CD4-positive, alpha-beta T cell treated with Interleukin-6 at 100 ng/mL for 8 hours (primary cell): ENCODE results near the gene CFAP126.
"Not testable (repeated sequence)": the region's sequence is repeated elsewhere in the genome, so short reads cannot be mapped to it uniquely, and the experiment has no call there.

ENCODE experiments used
- DNase-seq: peaks from one replicate; pipeline ENCODE4 v3.0.0-alpha.2; 2020; ENCODE audit warnings: mixed read lengths, low spot score

Gene CFAP126

GRCh38 chr1:161367684-161368400 lies at the start of gene CFAP126:
TSS of gene CFAP126 (minus strand) at chr1:161367876. CDS start at chr1:161367868, 8 bp downstream.
- DNase-seq, result peak; percentile 57

- DNase-seq, result not testable (repeated sequence)
These were observed 45.4 kb upstream of the CFAP126 start for GRCh38 chr1:161413050-161413449.

GRCh38 chr1:161410636-161410970 lies 42.9 kb upstream of the CFAP126 start:
- not testable (repeated sequence) for DNase-seq

- not testable (repeated sequence) for DNase-seq
These were observed 42.4 kb upstream of the CFAP126 start for GRCh38 chr1:161409848-161410635.

GRCh38 chr1:161408429-161409052 lies 40.9 kb upstream of the CFAP126 start:
- DNase-seq, result no peak

- DNase-seq, result no peak
These were observed 39.8 kb upstream of the CFAP126 start for GRCh38 chr1:161407451-161407985.

GRCh38 chr1:161406551-161406950 lies 38.9 kb upstream of the CFAP126 start:
- not testable (repeated sequence) for DNase-seq

- DNase-seq, result no peak
These were observed 36.4 kb upstream of the CFAP126 start for GRCh38 chr1:161404051-161404597.

GRCh38 chr1:161402446-161402845 lies 34.8 kb upstream of the CFAP126 start:
- no peak for DNase-seq

- peak; percentile 91 for DNase-seq
These were observed 31.8 kb upstream of the CFAP126 start for GRCh38 chr1:161399257-161399998.

GRCh38 chr1:161398900-161399256 lies 31.2 kb upstream of the CFAP126 start:
- no peak for DNase-seq

GRCh38 chr1:161397038-161397437 lies 29.4 kb upstream of the CFAP126 start:
- not testable (repeated sequence) for DNase-seq

- no peak for DNase-seq
These were observed 25.5 kb upstream of the CFAP126 start for GRCh38 chr1:161393151-161393550.

GRCh38 chr1:161391611-161392010 lies 23.9 kb upstream of the CFAP126 start:
- no peak for DNase-seq

GRCh38 chr1:161391136-161391535 lies 23.5 kb upstream of the CFAP126 start:
- DNase-seq, result not testable (repeated sequence)

- DNase-seq, result no peak
These were observed 22.8 kb upstream of the CFAP126 start for GRCh38 chr1:161390559-161390858.

- peak; percentile 95 for DNase-seq
These were observed 22.2 kb upstream of the CFAP126 start for GRCh38 chr1:161389691-161390558.

GRCh38 chr1:161389158-161389557 lies 21.5 kb upstream of the CFAP126 start:
- not testable (repeated sequence) for DNase-seq

- DNase-seq, result no peak
These were observed 21.0 kb upstream of the CFAP126 start for GRCh38 chr1:161388639-161389038.

- peak; percentile 40 for DNase-seq
These were observed 14.7 kb upstream of the CFAP126 start for GRCh38 chr1:161382214-161383019.
